ENCODE results near the gene ZER1. TPM values are rescaled to one million over a fixed set of nuclear protein-coding genes. Genes with fewer than 3 reads are reported as not detected.
"Not testable (repeated sequence)": the region's sequence is repeated elsewhere in the genome, so short reads cannot be mapped to it uniquely, and the experiment has no call there.

The ZER1 gene
- total RNA-seq: 51.8 TPM
- long read RNA-seq, full-length matches to known transcripts: 25 of 128 reads
- long read RNA-seq, partial matches to known transcripts: 29 of 128 reads
- long read RNA-seq, other reads (novel, unspliced or antisense): 74 of 128 reads

GRCh38 chr9:128771745-128772519 is at the start of gene ZER1:
Gene ZER1, minus strand, starts transcription at chr9:128771927. Its CDS starts 16,362 bp downstream, at chr9:128755565.
- DNase-seq (ENCODE audit: low spot score): peak; percentile 96
- intact Hi-C loops (cut with DNase I): loop anchor here (1.0 kb wide), 1 partner anchor 15 kb away; the partner anchor contains the start of gene TBC1D13

- intact Hi-C loops (cut with DNase I): no loop called here
Measured at GRCh38 chr9:128820665-128821583, 49.2 kb upstream of the ZER1 start.

GRCh38 chr9:128819716-128820664 is 48.3 kb upstream of the ZER1 start:
- peak; percentile 79 for DNase-seq (ENCODE audit: low spot score)
- intact Hi-C loops (cut with DNase I): loop anchor here (5.0 kb wide), 1 partner anchor 118 kb away; the partner anchor contains the start of gene PKN3

More at GRCh38 chr9:128820665-128821583, 49.2 kb upstream of the ZER1 start:
- DNase-seq (ENCODE audit: low spot score): no peak

GRCh38 chr9:128818839-128819715 is 47.4 kb upstream of the ZER1 start:
- intact Hi-C loops (cut with DNase I): loop anchor here (1.0 to 5.0 kb wide), 2 partner anchors 32 to 117 kb away; partner anchors contain the start of genes PKN3 and TBC1D13

GRCh38 chr9:128818099-128818838 is 46.5 kb upstream of the ZER1 start, which contains the start of gene ENDOG:
Gene ENDOG, plus strand, starts transcription at chr9:128818500. Its CDS starts 185 bp downstream, at chr9:128818685.
- DNase-seq (ENCODE audit: low spot score): peak; percentile 99
- intact Hi-C loops (cut with DNase I): loop anchor here (1.0 to 5.0 kb wide), 2 partner anchors 31 to 116 kb away; partner anchors contain the start of genes PKN3 and TBC1D13

More at GRCh38 chr9:128818839-128819715, 47.4 kb upstream of the ZER1 start:
- no peak for DNase-seq (ENCODE audit: low spot score)

- intact Hi-C loops (cut with DNase I): no loop called here
Measured at GRCh38 chr9:128810873-128811272, 39.1 kb upstream of the ZER1 start.

GRCh38 chr9:128809831-128810230 is 38.1 kb upstream of the ZER1 start:
- DNase-seq (ENCODE audit: low spot score): no peak

More at GRCh38 chr9:128810873-128811272, 39.1 kb upstream of the ZER1 start:
- no peak for DNase-seq (ENCODE audit: low spot score)

GRCh38 chr9:128809036-128809599 is 37.4 kb upstream of the ZER1 start:
- intact Hi-C loops (cut with DNase I): no loop called here
- DNase-seq (ENCODE audit: low spot score): no peak

More at GRCh38 chr9:128809831-128810230, 38.1 kb upstream of the ZER1 start:
- intact Hi-C loops (cut with DNase I): no loop called here

GRCh38 chr9:128808543-128808942 is 36.8 kb upstream of the ZER1 start:
- no peak for DNase-seq (ENCODE audit: low spot score)
- intact Hi-C loops (cut with DNase I): no loop called here

GRCh38 chr9:128807827-128808226 is 36.1 kb upstream of the ZER1 start:
- intact Hi-C loops (cut with DNase I): no loop called here
- no peak for DNase-seq (ENCODE audit: low spot score)

- DNase-seq (ENCODE audit: low spot score): no peak
- intact Hi-C loops (cut with DNase I): no loop called here
Measured at GRCh38 chr9:128805661-128806060, 33.9 kb upstream of the ZER1 start.

- intact Hi-C loops (cut with DNase I): no loop called here
- no peak for DNase-seq (ENCODE audit: low spot score)
Measured at GRCh38 chr9:128802482-128802881, 30.8 kb upstream of the ZER1 start.

GRCh38 chr9:128800061-128800460 is 28.3 kb upstream of the ZER1 start:
- no peak for DNase-seq (ENCODE audit: low spot score)
- intact Hi-C loops (cut with DNase I): no loop called here

- intact Hi-C loops (cut with DNase I): no loop called here
- no peak for DNase-seq (ENCODE audit: low spot score)
Measured at GRCh38 chr9:128798896-128799295, 27.2 kb upstream of the ZER1 start.

- DNase-seq (ENCODE audit: low spot score); intact Hi-C loops (cut with DNase I): not testable (repeated sequence)
Measured at GRCh38 chr9:128794961-128795360, 23.2 kb upstream of the ZER1 start.

- intact Hi-C loops (cut with DNase I): no loop called here
- DNase-seq (ENCODE audit: low spot score): no peak
Measured at GRCh38 chr9:128792978-128793686, 21.4 kb upstream of the ZER1 start.

All from cardiac septum (tissue), 1 donor.